ENCODE data around the gene GPATCH2.

GPATCH2 gene

GRCh38 chr1:217542136-217542777 is 88.6 kb downstream of the GPATCH2 start:
- DNase-seq (ENCODE audit: low spot score): no peak
- no peak for TF ChIP-seq CTCF (IDR thresholded peaks at IDR 0.05; ENCODE audit: extremely low read depth, missing control alignments)

- no peak for DNase-seq (ENCODE audit: low spot score)
These were observed 90.6 kb downstream of the GPATCH2 start for GRCh38 chr1:217540321-217540720.

GRCh38 chr1:217539510-217539909 is 91.4 kb downstream of the GPATCH2 start:
- no peak for TF ChIP-seq CTCF (IDR thresholded peaks at IDR 0.05; ENCODE audit: extremely low read depth, missing control alignments)
- no peak for DNase-seq (ENCODE audit: low spot score)

More at GRCh38 chr1:217540321-217540720, 90.6 kb downstream of the GPATCH2 start:
- no peak for TF ChIP-seq CTCF (IDR thresholded peaks at IDR 0.05; ENCODE audit: extremely low read depth, missing control alignments)

GRCh38 chr1:217535601-217536377 is 95.1 kb downstream of the GPATCH2 start:
- no peak for DNase-seq (ENCODE audit: low spot score)
- no peak for TF ChIP-seq CTCF (IDR thresholded peaks at IDR 0.05; ENCODE audit: extremely low read depth, missing control alignments)

- no peak for DNase-seq (ENCODE audit: low spot score)
- no peak for TF ChIP-seq CTCF (IDR thresholded peaks at IDR 0.05; ENCODE audit: extremely low read depth, missing control alignments)
These were observed 96.3 kb downstream of the GPATCH2 start for GRCh38 chr1:217534566-217534965.

GRCh38 chr1:217528271-217528670 is 102.6 kb downstream of the GPATCH2 start:
- DNase-seq (ENCODE audit: low spot score): no peak

More at GRCh38 chr1:217528271-217528670, 102.6 kb downstream of the GPATCH2 start:
- TF ChIP-seq CTCF (IDR thresholded peaks at IDR 0.05; ENCODE audit: extremely low read depth, missing control alignments): no peak
